ENCODE results near the gene PRR14.
A peak's percentile ranks its signal among the peaks of the same experiment; 100 is the strongest.

- TF ChIP-seq ELK4 (IDR thresholded peaks at IDR 0.05; ENCODE audit: borderline replicate concordance, low read depth, low read length) (no peak; the same call in 1 of the 2 replicates), ZNF184 (tag by site-specific recombination; IDR thresholded peaks at IDR 0.05) (no peak), YY2 (tag by site-specific recombination; IDR thresholded peaks at IDR 0.05) (peak; percentile 75), ZNF24 (tag by site-specific recombination; IDR thresholded peaks at IDR 0.05) (0 out of 2 replicates have a peak, but pooled peaks have one; percentile 25), ZBTB48 (tag by site-specific recombination; IDR thresholded peaks at IDR 0.05) (no peak), ZNF639 (tag by site-specific recombination; IDR thresholded peaks at IDR 0.05) (peak; percentile 14; the same call in 1 of the 2 replicates), HIC1 (tag by site-specific recombination; IDR thresholded peaks at IDR 0.05) (no peak), MYNN (tag by site-specific recombination; IDR thresholded peaks at IDR 0.05; ENCODE audit: borderline replicate concordance) (peak; percentile 94), REST (tag by site-specific recombination; IDR thresholded peaks at IDR 0.05) (no peak; the same call in 1 of the 2 replicates), OSR2 (tag by site-specific recombination; IDR thresholded peaks at IDR 0.05) (no peak), ZNF530 (tag by site-specific recombination; IDR thresholded peaks at IDR 0.05; ENCODE audit: low read depth) (no peak), CTCF (tag by site-specific recombination; IDR thresholded peaks at IDR 0.05) (peak; percentile 99), TCF7L2 (IDR thresholded peaks at IDR 0.05; ENCODE audit: borderline replicate concordance, low read depth, low read length) (no peak; the same call in 1 of the 2 replicates)
Observed at GRCh38 chr16:30657866-30658730, 7.3 kb downstream of the PRR14 start, which contains the start of gene FBRS.
